ENCODE data around the gene FANCL.

FANCL gene

GRCh38 chr2:58109481-58109880, 131.6 kb downstream of the FANCL start:
- no peak overlapping the region for H3K4me3 ChIP-seq (replicated peaks; ENCODE audit: insufficient read depth, low read length)
- no peak for DNase-seq (ENCODE audit: low read depth in 1 of 2, low spot score in 1 of 2)
- no peak overlapping the region for H3K27ac ChIP-seq (replicated peaks)
- TF ChIP-seq GABPA (IDR thresholded peaks at IDR 0.05; ENCODE audit: low read depth) = no peak
- no peak for TF ChIP-seq CTCF (IDR thresholded peaks at IDR 0.05; ENCODE audit: insufficient read depth, low read length)
- TF ChIP-seq, protein P1, sequence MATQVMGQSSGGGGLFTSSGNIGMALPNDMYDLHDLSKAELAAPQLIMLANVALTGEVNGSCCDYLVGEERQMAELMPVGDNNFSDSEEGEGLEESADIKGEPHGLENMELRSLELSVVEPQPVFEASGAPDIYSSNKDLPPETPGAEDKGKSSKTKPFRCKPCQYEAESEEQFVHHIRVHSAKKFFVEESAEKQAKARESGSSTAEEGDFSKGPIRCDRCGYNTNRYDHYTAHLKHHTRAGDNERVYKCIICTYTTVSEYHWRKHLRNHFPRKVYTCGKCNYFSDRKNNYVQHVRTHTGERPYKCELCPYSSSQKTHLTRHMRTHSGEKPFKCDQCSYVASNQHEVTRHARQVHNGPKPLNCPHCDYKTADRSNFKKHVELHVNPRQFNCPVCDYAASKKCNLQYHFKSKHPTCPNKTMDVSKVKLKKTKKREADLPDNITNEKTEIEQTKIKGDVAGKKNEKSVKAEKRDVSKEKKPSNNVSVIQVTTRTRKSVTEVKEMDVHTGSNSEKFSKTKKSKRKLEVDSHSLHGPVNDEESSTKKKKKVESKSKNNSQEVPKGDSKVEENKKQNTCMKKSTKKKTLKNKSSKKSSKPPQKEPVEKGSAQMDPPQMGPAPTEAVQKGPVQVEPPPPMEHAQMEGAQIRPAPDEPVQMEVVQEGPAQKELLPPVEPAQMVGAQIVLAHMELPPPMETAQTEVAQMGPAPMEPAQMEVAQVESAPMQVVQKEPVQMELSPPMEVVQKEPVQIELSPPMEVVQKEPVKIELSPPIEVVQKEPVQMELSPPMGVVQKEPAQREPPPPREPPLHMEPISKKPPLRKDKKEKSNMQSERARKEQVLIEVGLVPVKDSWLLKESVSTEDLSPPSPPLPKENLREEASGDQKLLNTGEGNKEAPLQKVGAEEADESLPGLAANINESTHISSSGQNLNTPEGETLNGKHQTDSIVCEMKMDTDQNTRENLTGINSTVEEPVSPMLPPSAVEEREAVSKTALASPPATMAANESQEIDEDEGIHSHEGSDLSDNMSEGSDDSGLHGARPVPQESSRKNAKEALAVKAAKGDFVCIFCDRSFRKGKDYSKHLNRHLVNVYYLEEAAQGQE (IDR thresholded peaks at IDR 0.05; ENCODE audit: insufficient replicate concordance, low read depth) = no peak
- no peak for TF ChIP-seq SPI1 (IDR thresholded peaks at IDR 0.05; ENCODE audit: borderline replicate concordance, low read depth)
- TF ChIP-seq POLR2AphosphoS5 (IDR thresholded peaks at IDR 0.05; ENCODE audit: low read depth) = no peak
- no peaks in the 10 kb centered on the region for H3K27me3 ChIP-seq (ENCODE audit: insufficient read depth, poor library complexity, severe bottlenecking)

All from HL-60 (cell line).